ENCODE results near the gene SLC22A13.
"Not testable (repeated sequence)": the region's sequence is repeated elsewhere in the genome, so short reads cannot be mapped to it uniquely, and the experiment has no call there.

Gene SLC22A13

GRCh38 chr3:38238416-38239008 is 27.1 kb upstream of the SLC22A13 start:
- Histone ChIP-seq H3K36me3 (ENCODE audit: control insufficient read depth, insufficient read depth, low read length) (no peaks in the 10 kb centered on the region), H3K27ac (ENCODE audit: low read length) (no peak overlapping the region), H3K4me1 (ENCODE audit: control insufficient read depth, insufficient read depth, low read length) (no peaks in the 10 kb centered on the region), H3K9me3 (ENCODE audit: control insufficient read depth, insufficient read depth, low read length) (no peaks in the 10 kb centered on the region), H3K4me3 (ENCODE audit: low read length) (no peak overlapping the region), H3K27me3 (ENCODE audit: control insufficient read depth, insufficient read depth, low read length) (no peaks in the 10 kb centered on the region)
- no CpG with 5 or more reads among the region's 2 CpGs for WGBS (ENCODE audit: insufficient coverage, insufficient read length)
- no peak for DNase-seq (ENCODE audit: low read depth, low spot score)

GRCh38 chr3:38242812-38243211 is 22.8 kb upstream of the SLC22A13 start:
- H3K9me3 ChIP-seq (ENCODE audit: control insufficient read depth, insufficient read depth, low read length): not testable (repeated sequence)

DNA sequence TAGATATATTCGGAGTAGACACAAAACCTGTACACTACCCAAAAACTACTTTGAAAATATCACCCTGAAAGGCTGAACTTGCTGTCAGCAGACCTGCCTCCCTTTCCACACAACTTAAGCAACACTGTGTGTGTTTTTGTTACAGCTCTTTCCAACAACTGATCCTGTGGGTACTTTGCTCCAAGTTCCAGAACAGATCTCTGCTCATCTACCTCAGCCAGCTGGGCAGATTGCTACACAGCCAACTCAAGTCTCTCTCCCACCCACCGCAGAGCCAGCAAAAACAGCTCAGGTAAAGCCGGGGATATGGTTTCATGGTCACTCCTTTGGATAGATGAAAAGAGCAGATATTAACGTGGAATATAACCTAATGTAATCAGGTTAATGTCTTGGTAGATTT is 19.7 kb upstream of the SLC22A13 start:
- WGBS (ENCODE audit: insufficient coverage, insufficient read length): no CpG with 5 or more reads among the region's 4 CpGs
- Histone ChIP-seq H3K9me3 (ENCODE audit: control insufficient read depth, insufficient read depth, low read length) (no peaks in the 10 kb centered on the region), H3K4me3 (ENCODE audit: low read length) (no peak overlapping the region), H3K27ac (ENCODE audit: low read length) (no peak overlapping the region), H3K36me3 (ENCODE audit: control insufficient read depth, insufficient read depth, low read length) (peaks cover 2% of the 10 kb centered on the region; the same call in 1 of the 2 replicates), H3K27me3 (ENCODE audit: control insufficient read depth, insufficient read depth, low read length) (no peaks in the 10 kb centered on the region), H3K4me1 (ENCODE audit: control insufficient read depth, insufficient read depth, low read length) (no peaks in the 10 kb centered on the region)
- no peak for DNase-seq (ENCODE audit: low read depth, low spot score)

More at GRCh38 chr3:38242812-38243211, 22.8 kb upstream of the SLC22A13 start:
- no CpG with 5 or more reads among the region's 4 CpGs for WGBS (ENCODE audit: insufficient coverage, insufficient read length)
- DNase-seq (ENCODE audit: low read depth, low spot score); H3K27ac ChIP-seq (ENCODE audit: low read length); H3K36me3 ChIP-seq (ENCODE audit: control insufficient read depth, insufficient read depth, low read length); H3K27me3 ChIP-seq (ENCODE audit: control insufficient read depth, insufficient read depth, low read length); H3K4me1 ChIP-seq (ENCODE audit: control insufficient read depth, insufficient read depth, low read length); H3K4me3 ChIP-seq (ENCODE audit: low read length): not testable (repeated sequence)

DNA sequence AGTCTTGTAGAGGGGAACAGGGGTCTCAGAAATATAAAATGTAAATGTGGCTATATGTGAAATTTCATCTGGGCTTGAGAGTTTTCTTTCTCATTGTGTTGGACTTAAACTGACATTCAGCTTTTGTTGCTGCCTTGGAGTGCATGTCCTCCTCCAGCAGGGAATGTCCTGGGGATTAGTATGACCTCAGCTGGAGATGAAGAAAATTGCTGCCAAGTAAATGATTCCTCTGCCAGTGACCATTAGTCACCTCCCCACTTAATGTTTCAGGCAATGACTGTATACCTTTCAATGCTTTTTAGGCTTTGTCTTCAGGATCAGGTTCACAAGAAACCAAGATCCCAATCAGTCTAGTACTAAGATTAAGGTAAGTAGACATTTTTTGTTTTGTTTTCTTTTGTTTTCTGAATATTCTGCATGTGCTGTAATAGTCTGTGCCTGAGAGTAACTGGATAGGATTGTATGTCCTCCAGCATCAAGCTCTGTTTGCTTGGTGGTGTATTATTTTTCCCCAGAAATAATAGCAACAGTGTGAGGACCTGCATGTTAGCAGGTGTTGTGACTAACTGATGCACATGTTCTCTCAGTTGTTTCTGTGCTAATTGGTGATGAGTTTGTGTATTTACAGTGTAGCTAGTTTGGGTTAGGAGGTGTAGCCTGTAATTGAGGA is 18.1 kb upstream of the SLC22A13 start:
- H3K4me3 ChIP-seq (ENCODE audit: low read length): no peak overlapping the region
- no peak overlapping the region for H3K27ac ChIP-seq (ENCODE audit: low read length)
- no peaks in the 10 kb centered on the region for H3K4me1 ChIP-seq (ENCODE audit: control insufficient read depth, insufficient read depth, low read length)
- H3K36me3 ChIP-seq (ENCODE audit: control insufficient read depth, insufficient read depth, low read length): peaks cover 4% of the 10 kb centered on the region; the same call in 1 of the 2 replicates
- 0 out of 2 replicates have a peak, but pooled peaks cover 1% of the 10 kb centered on the region for H3K27me3 ChIP-seq (ENCODE audit: control insufficient read depth, insufficient read depth, low read length)
- H3K9me3 ChIP-seq (ENCODE audit: control insufficient read depth, insufficient read depth, low read length): no peaks in the 10 kb centered on the region
- DNase-seq (ENCODE audit: low read depth, low spot score): no peak

DNA sequence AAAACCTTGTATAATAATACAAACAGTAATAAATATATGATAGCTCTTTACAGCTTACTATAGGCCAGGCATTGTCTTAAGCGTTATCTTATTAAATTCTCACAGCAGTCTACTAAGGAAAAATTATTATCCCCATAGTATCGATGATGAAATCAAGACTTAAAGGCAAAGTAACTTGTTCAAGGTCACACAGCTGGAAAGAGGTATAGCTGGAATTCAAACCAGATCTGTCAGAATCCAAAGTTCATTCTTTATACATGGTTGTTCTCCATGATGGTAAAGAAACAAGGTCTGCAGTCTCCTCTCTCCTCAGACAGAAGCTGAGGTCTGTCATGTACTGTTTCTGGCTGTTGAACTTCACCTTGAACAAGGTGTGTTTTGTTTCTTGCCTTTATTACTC is 15.4 kb upstream of the SLC22A13 start:
- H3K27ac ChIP-seq (ENCODE audit: low read length): no peak overlapping the region
- H3K27me3 ChIP-seq (ENCODE audit: control insufficient read depth, insufficient read depth, low read length): 0 out of 2 replicates have a peak, but pooled peaks cover 1% of the 10 kb centered on the region
- no peak for DNase-seq (ENCODE audit: low read depth, low spot score)
- WGBS (ENCODE audit: insufficient coverage, insufficient read length): no CpG with 5 or more reads among the region's 2 CpGs
- no peaks in the 10 kb centered on the region for H3K9me3 ChIP-seq (ENCODE audit: control insufficient read depth, insufficient read depth, low read length)
- H3K36me3 ChIP-seq (ENCODE audit: control insufficient read depth, insufficient read depth, low read length): peaks cover 11% of the 10 kb centered on the region; the same call in 1 of the 2 replicates
- no peak overlapping the region for H3K4me3 ChIP-seq (ENCODE audit: low read length)
- no peaks in the 10 kb centered on the region for H3K4me1 ChIP-seq (ENCODE audit: control insufficient read depth, insufficient read depth, low read length)

DNA sequence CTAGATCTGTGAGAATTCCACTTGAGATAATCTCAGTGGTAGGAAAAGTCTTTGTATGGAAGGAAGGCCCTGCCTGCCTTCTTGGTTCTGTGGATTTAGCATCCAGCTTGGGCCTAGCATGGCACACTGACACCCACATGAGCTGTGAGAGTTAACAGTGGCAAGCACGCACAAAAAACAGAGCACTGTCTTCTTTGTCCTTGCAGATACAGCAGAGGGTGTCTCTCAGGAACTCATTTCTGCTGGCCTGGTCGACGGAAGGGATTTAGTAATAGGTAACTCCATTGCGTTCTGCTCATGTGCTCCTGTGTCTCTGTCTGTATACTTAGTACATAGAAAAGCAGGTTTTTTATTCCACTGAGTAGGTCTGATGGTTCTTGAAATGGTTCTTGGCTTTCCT is 14.4 kb upstream of the SLC22A13 start:
- Histone ChIP-seq H3K27me3 (ENCODE audit: control insufficient read depth, insufficient read depth, low read length) (0 out of 2 replicates have a peak, but pooled peaks cover 1% of the 10 kb centered on the region), H3K9me3 (ENCODE audit: control insufficient read depth, insufficient read depth, low read length) (no peaks in the 10 kb centered on the region), H3K36me3 (ENCODE audit: control insufficient read depth, insufficient read depth, low read length) (peaks cover 11% of the 10 kb centered on the region; the same call in 1 of the 2 replicates), H3K27ac (ENCODE audit: low read length) (no peak overlapping the region), H3K4me1 (ENCODE audit: control insufficient read depth, insufficient read depth, low read length) (no peaks in the 10 kb centered on the region), H3K4me3 (ENCODE audit: low read length) (no peak overlapping the region)
- no peak for DNase-seq (ENCODE audit: low read depth, low spot score)
- WGBS (ENCODE audit: insufficient coverage, insufficient read length): no CpG with 5 or more reads among the region's 4 CpGs

GRCh38 chr3:38253704-38254103 is 11.9 kb upstream of the SLC22A13 start:
- Histone ChIP-seq H3K36me3 (ENCODE audit: control insufficient read depth, insufficient read depth, low read length) (peaks cover 11% of the 10 kb centered on the region; the same call in 1 of the 2 replicates), H3K27ac (ENCODE audit: low read length) (no peak overlapping the region), H3K27me3 (ENCODE audit: control insufficient read depth, insufficient read depth, low read length) (0 out of 2 replicates have a peak, but pooled peaks cover 1% of the 10 kb centered on the region), H3K4me1 (ENCODE audit: control insufficient read depth, insufficient read depth, low read length) (no peaks in the 10 kb centered on the region), H3K4me3 (ENCODE audit: low read length) (no peak overlapping the region), H3K9me3 (ENCODE audit: control insufficient read depth, insufficient read depth, low read length) (no peaks in the 10 kb centered on the region)
- no CpG with 5 or more reads among the region's 4 CpGs for WGBS (ENCODE audit: insufficient coverage, insufficient read length)
- DNase-seq (ENCODE audit: low read depth, low spot score): no peak

DNA sequence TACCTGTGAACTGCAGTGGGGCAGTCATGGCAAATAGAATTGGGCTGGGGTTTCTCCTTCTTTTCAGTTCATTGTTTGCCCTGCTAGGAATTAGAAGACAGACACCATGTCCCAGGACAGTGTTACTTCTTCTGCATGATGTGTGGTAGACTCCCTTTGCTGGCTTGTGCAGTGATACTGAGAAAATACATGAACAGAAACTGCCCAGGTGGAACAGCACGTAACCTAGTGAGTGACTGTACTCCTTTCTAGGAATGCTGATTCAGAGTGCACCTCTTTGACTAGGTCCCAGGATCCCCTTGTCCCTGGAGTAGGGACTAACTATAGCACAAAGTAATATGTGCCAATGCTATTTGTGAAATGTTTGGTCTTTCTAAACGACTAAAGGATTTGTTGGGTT is 10.7 kb upstream of the SLC22A13 start:
- H3K4me1 ChIP-seq (ENCODE audit: control insufficient read depth, insufficient read depth, low read length): no peaks in the 10 kb centered on the region
- H3K4me3 ChIP-seq (ENCODE audit: low read length): no peak overlapping the region
- H3K9me3 ChIP-seq (ENCODE audit: control insufficient read depth, insufficient read depth, low read length): no peaks in the 10 kb centered on the region
- H3K27me3 ChIP-seq (ENCODE audit: control insufficient read depth, insufficient read depth, low read length): 0 out of 2 replicates have a peak, but pooled peaks cover 1% of the 10 kb centered on the region
- H3K36me3 ChIP-seq (ENCODE audit: control insufficient read depth, insufficient read depth, low read length): peaks cover 11% of the 10 kb centered on the region; the same call in 1 of the 2 replicates
- DNase-seq (ENCODE audit: low read depth, low spot score): no peak
- H3K27ac ChIP-seq (ENCODE audit: low read length): no peak overlapping the region
- no CpG with 5 or more reads among the region's 2 CpGs for WGBS (ENCODE audit: insufficient coverage, insufficient read length)

DNA sequence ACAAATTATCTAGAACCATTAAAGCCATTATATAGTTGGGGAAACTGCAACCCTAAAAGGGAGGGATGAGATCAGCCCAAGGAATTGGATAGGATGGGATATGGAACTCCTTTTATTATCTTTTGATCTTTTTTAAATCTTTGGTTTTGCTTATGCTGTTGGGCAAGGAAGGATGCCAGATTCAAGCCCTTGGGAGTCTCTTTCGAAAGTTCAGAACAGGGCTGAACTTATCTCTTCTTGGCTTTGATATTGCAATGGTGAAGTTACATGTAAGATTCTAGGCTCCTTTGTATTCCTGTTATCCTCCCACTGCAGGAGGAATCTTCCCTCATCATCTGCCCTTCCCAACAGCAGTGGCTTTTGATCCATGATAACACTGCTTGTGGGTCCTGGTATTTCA is 10.0 kb upstream of the SLC22A13 start:
- Histone ChIP-seq H3K4me3 (ENCODE audit: low read length) (no peak overlapping the region), H3K27ac (ENCODE audit: low read length) (no peak overlapping the region), H3K4me1 (ENCODE audit: control insufficient read depth, insufficient read depth, low read length) (no peaks in the 10 kb centered on the region), H3K27me3 (ENCODE audit: control insufficient read depth, insufficient read depth, low read length) (0 out of 2 replicates have a peak, but pooled peaks cover 1% of the 10 kb centered on the region), H3K36me3 (ENCODE audit: control insufficient read depth, insufficient read depth, low read length) (peaks cover 9% of the 10 kb centered on the region; the same call in 1 of the 2 replicates), H3K9me3 (ENCODE audit: control insufficient read depth, insufficient read depth, low read length) (no peaks in the 10 kb centered on the region)
- no CpG with 5 or more reads among the region's 1 CpG for WGBS (ENCODE audit: insufficient coverage, insufficient read length)
- DNase-seq (ENCODE audit: low read depth, low spot score): no peak

DNA sequence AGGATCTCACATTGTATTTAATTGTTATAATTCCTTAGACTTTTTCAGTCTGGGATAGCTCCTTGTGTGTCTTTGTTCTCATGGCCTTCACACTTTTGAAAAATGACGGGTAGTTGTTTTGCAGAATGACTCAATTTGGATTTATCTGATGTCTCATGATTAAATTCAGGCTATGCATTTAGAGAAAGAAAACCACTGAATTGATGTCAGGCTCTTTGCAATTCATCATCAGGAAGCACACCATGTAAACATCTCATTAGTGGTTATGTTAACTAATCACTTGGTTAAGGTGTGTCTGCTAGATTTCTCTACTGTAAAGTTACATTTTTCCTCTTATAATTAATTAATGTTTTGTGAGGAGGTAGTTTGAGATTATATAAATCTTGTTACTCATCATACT is 8.0 kb upstream of the SLC22A13 start:
- H3K27me3 ChIP-seq (ENCODE audit: control insufficient read depth, insufficient read depth, low read length): no peaks in the 10 kb centered on the region
- no peaks in the 10 kb centered on the region for H3K4me1 ChIP-seq (ENCODE audit: control insufficient read depth, insufficient read depth, low read length)
- WGBS (ENCODE audit: insufficient coverage, insufficient read length): no CpG with 5 or more reads among the region's 1 CpG
- H3K36me3 ChIP-seq (ENCODE audit: control insufficient read depth, insufficient read depth, low read length): peaks cover 7% of the 10 kb centered on the region; the same call in 1 of the 2 replicates
- H3K9me3 ChIP-seq (ENCODE audit: control insufficient read depth, insufficient read depth, low read length): no peaks in the 10 kb centered on the region
- no peak overlapping the region for H3K27ac ChIP-seq (ENCODE audit: low read length)
- DNase-seq (ENCODE audit: low read depth, low spot score): no peak
- no peak overlapping the region for H3K4me3 ChIP-seq (ENCODE audit: low read length)
